Stomach (tissue), 9 donors: Measurements from ENCODE around the gene PINLYP. TPM values are rescaled to one million over a fixed set of nuclear protein-coding genes. Genes with fewer than 3 reads are reported as not detected.

ENCODE experiments used
- DNase-seq, 2 donors: peaks; one replicate each; pipeline versions ENCODE4 v3.0.0 to v3.0.0-alpha.2; 2013 to 2019
- H3K27ac ChIP-seq, 5 donors: fragments of 200-600 bp in 4 of 5; sonication (generic) in 4 of 5; one replicate each; pipeline ENCODE4 v1.5.1; 2013 to 2019; ENCODE audit warnings: mild to moderate bottlenecking in 1 of 5, moderate library complexity in 1 of 5
- H3K27me3 ChIP-seq, 3 donors: fragments of 200-600 bp; sonication (generic); one replicate each; pipeline ENCODE4 v1.5.1; 2017 to 2019; ENCODE audit warnings: mixed run types in 1 of 3
- H3K36me3 ChIP-seq, 4 donors: fragments of 200-600 bp; sonication (generic); 1 replicate in 3 of 4; 2 replicates in 1 of 4; pipeline ENCODE4 v1.5.1; 2016 to 2019
- H3K4me1 ChIP-seq, 4 donors: fragments of 200-600 bp; sonication (generic); one replicate each; pipeline ENCODE4 v1.5.1; 2016 to 2019
- H3K4me3 ChIP-seq, 4 donors: fragments of 200-600 bp; sonication (generic) in 3 of 4; one replicate each; pipeline ENCODE4 v1.5.1; 2016 to 2019; ENCODE audit warnings: mild to moderate bottlenecking in 1 of 4
- H3K9me3 ChIP-seq, 4 donors: fragments of 200-600 bp; sonication (generic); one replicate each; pipeline ENCODE4 v1.5.1; 2016 to 2019
- EP300 ChIP-seq: sonication (generic); formaldehyde crosslinking; IDR thresholded peaks from one replicate; pipeline ENCODE4 v1.6.1; 2017; ENCODE audit warnings: antibody characterized with exemption
- POLR2A ChIP-seq, 4 donors: fragments of 450-650 bp; IDR thresholded peaks; one replicate each; pipeline ENCODE4 v1.6.1; 2016; ENCODE audit warnings: antibody characterized with exemption in 4 of 4, control low read depth in 2 of 4, mild to moderate bottlenecking in 1 of 4, moderate library complexity in 1 of 4
- POLR2AphosphoS5 ChIP-seq, 3 donors: sonication (generic); formaldehyde crosslinking; IDR thresholded peaks; one replicate each; pipeline ENCODE4 v1.6.1; 2016; ENCODE audit warnings: antibody characterized with exemption in 3 of 3
- WGBS, 5 donors: extraction: QIAGEN DNeasy Blood & Tissue Kit in 3 of 5; methylation state at CpG; one replicate each; pipeline versions ENCODE4 v1.1.5 to v1.1.7; 2013 to 2018; 5-methylcytosine and 5-hydroxymethylcytosine counted together
- intact Hi-C: fragments of 100-400 bp; cut with DNase I; formaldehyde crosslinking; loops from one replicate; pipeline ENCODE4 v1.15.1; 2023; ENCODE audit warnings: low total_unique reads
- polyA plus RNA-seq, 3 donors: library from polyadenylated mRNA; stranded (reverse); fragments of 200-250 nt; gene quantifications; one replicate each; pipeline ENCODE4 v1.2.3, GENCODE V29; 2013
- total RNA-seq, 5 donors: library from RNA; depleted of rRNA; stranded (reverse); fragments of >200 nt; gene quantifications; one replicate each; pipeline versions ENCODE4 v1.1.0 to v1.2.3, GENCODE V29; 2014 to 2016
- TF ChIP-seq, protein P1 (sequence below), 7 experiments: fragments of 450-650 bp in 4 of 7; fragments of 200-600 bp in 3 of 7; sonication (generic) in 3 of 7; IDR thresholded peaks; one replicate each; pipeline ENCODE4 v1.5.1; 2016 to 2019; ENCODE audit warnings: antibody characterized with exemption in 7 of 7, control low read depth in 2 of 7, mild to moderate bottlenecking in 1 of 7
- donor health status: healthy with polysubstance abuse.
- donor health status: Bipolar disorder and iron deficiency.
- donor health status: healthy.

PINLYP gene
- total and polyA plus RNA-seq, 8 donors = 0.14 to 18.7 (median 8.0) TPM; not detected in 1

GRCh38 chr19:43561139-43561970, 14.2 kb upstream of the PINLYP start:
- WGBS, 5 donors = 83 to 89% (median 87%) methylated on average over 12 of the region's 12 CpGs
- TF ChIP-seq POLR2A (IDR thresholded peaks at IDR 0.05) = no peak
- Histone ChIP-seq H3K36me3 (peaks cover 8 to 56% (median 43%) of the 10 kb centered on the region in 4 donors), H3K9me3 (no peaks in the 10 kb centered on the region), H3K4me3 (no peak overlapping the region), H3K27ac (peak overlapping the region in 4 of 5 donors; percentile 69 to 78 (median 74)), H3K4me1 (peaks cover 0 to 25% (median 10%) of the 10 kb centered on the region in 4 donors), H3K27me3 (no peaks in the 10 kb centered on the region)
- DNase-seq = no peak
- intact Hi-C loops = no loop called here

DNA sequence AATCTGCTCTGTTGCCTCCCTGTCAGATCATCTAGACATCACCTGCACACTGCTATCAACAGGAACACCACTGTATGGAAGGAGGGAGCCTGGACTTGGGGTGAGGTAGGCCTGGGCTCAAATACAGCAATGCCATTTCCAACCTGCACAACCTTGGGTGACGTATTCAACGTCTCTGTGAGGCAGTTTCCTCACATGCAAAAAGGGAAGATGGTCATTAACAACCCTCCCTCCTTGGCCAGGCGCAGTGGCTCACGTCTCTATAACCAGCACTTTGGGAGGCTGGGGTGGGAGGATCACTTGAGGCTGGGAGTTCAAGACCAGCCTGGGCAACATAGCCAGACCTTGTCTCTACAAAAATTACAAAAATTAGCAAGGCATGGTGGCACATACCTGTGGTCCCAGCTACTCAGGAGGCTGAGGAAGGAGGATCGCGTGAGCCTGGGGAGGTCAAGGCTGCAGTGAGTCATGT, 13.3 kb upstream of the PINLYP start:
- no peak for DNase-seq
- 79 to 87% (median 85%) methylated on average over 6 of the region's 6 CpGs for WGBS, 5 donors
- no peaks in the 10 kb centered on the region for H3K9me3 ChIP-seq
- H3K27ac ChIP-seq = peak overlapping the region in 4 of 5 donors; percentile 69 to 78 (median 74)
- H3K27me3 ChIP-seq = no peaks in the 10 kb centered on the region
- peaks cover 0 to 25% (median 10%) of the 10 kb centered on the region in 4 donors for H3K4me1 ChIP-seq
- intact Hi-C loops = no loop called here
- H3K36me3 ChIP-seq = peaks cover 8 to 48% (median 35%) of the 10 kb centered on the region in 4 donors
- TF ChIP-seq EP300 (no peak), POLR2A (IDR thresholded peaks at IDR 0.05) (no peak), POLR2AphosphoS5 (IDR thresholded peaks at IDR 0.05) (no peak)
- TF ChIP-seq, protein P1, sequence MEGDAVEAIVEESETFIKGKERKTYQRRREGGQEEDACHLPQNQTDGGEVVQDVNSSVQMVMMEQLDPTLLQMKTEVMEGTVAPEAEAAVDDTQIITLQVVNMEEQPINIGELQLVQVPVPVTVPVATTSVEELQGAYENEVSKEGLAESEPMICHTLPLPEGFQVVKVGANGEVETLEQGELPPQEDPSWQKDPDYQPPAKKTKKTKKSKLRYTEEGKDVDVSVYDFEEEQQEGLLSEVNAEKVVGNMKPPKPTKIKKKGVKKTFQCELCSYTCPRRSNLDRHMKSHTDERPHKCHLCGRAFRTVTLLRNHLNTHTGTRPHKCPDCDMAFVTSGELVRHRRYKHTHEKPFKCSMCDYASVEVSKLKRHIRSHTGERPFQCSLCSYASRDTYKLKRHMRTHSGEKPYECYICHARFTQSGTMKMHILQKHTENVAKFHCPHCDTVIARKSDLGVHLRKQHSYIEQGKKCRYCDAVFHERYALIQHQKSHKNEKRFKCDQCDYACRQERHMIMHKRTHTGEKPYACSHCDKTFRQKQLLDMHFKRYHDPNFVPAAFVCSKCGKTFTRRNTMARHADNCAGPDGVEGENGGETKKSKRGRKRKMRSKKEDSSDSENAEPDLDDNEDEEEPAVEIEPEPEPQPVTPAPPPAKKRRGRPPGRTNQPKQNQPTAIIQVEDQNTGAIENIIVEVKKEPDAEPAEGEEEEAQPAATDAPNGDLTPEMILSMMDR (IDR thresholded peaks at IDR 0.05) = no peak
- H3K4me3 ChIP-seq = no peak overlapping the region

GRCh38 chr19:43562698-43563241, 12.8 kb upstream of the PINLYP start:
- Histone ChIP-seq H3K4me1 (peaks cover 0 to 25% (median 10%) of the 10 kb centered on the region in 4 donors), H3K27ac (peak overlapping the region; percentile 47 to 78 (median 71)), H3K4me3 (no peak overlapping the region), H3K36me3 (peaks cover 8 to 43% (median 30%) of the 10 kb centered on the region in 4 donors), H3K27me3 (no peaks in the 10 kb centered on the region), H3K9me3 (no peaks in the 10 kb centered on the region)
- TF ChIP-seq POLR2AphosphoS5 (IDR thresholded peaks at IDR 0.05) = no peak
- peak; percentile 65 to 84 for DNase-seq
- WGBS, 5 donors = 46 to 65% (median 62%) methylated on average over 11 to 14 of the region's 14 CpGs
- intact Hi-C loops = no loop called here

- no peaks in the 10 kb centered on the region for H3K27me3 ChIP-seq
- intact Hi-C loops = no loop called here
- DNase-seq = no peak
- no peak overlapping the region for H3K4me3 ChIP-seq
- TF ChIP-seq POLR2AphosphoS5 (IDR thresholded peaks at IDR 0.05) (no peak), POLR2A (IDR thresholded peaks at IDR 0.05) (no peak), EP300 (no peak)
- TF ChIP-seq, protein P1 (IDR thresholded peaks at IDR 0.05) = no peak
- no peaks in the 10 kb centered on the region for H3K9me3 ChIP-seq
- H3K27ac ChIP-seq = peak overlapping the region in 1 of 5 donors; percentile 78
- peaks cover 0 to 25% (median 10%) of the 10 kb centered on the region in 4 donors for H3K4me1 ChIP-seq
- WGBS, 5 donors = 91 to 94% (median 92%) methylated on average over 10 of the region's 10 CpGs
- peaks cover 8 to 31% (median 21%) of the 10 kb centered on the region in 4 donors for H3K36me3 ChIP-seq
Measured at GRCh38 chr19:43563816-43564457, 11.7 kb upstream of the PINLYP start.

GRCh38 chr19:43564800-43565199, 10.8 kb upstream of the PINLYP start:
- peaks cover 0 to 25% (median 10%) of the 10 kb centered on the region in 4 donors for H3K4me1 ChIP-seq
- peaks cover 8 to 23% (median 16%) of the 10 kb centered on the region in 4 donors for H3K36me3 ChIP-seq
- intact Hi-C loops = no loop called here
- no peaks in the 10 kb centered on the region for H3K9me3 ChIP-seq
- H3K4me3 ChIP-seq = no peak overlapping the region
- TF ChIP-seq POLR2A (IDR thresholded peaks at IDR 0.05) (no peak), EP300 (no peak), POLR2AphosphoS5 (IDR thresholded peaks at IDR 0.05) (no peak)
- TF ChIP-seq, protein P1 (IDR thresholded peaks at IDR 0.05) = no peak
- no peak overlapping the region for H3K27ac ChIP-seq
- WGBS, 5 donors = 68 to 82% (median 73%) methylated on average over 9 of the region's 9 CpGs
- no peak for DNase-seq
- no peaks in the 10 kb centered on the region for H3K27me3 ChIP-seq
